IMR-90 (cell line): ENCODE results near the gene SNX27. TPM values are rescaled to one million over a fixed set of nuclear protein-coding genes. Genes with fewer than 3 reads are reported as not detected.
A peak's percentile ranks its signal among the peaks of the same experiment; 100 is the strongest.

Experiments used
- ATAC-seq: fragments of 200-7000 bp; cut with Tn5 transposase; 2 replicates; pipeline ENCODE4 v1.9.1; 2020; ENCODE audit warnings: low read depth, mild to moderate bottlenecking, moderate library complexity
- BruUV-seq: library from RNA; stranded (reverse); fragments of 400-500 nt; replicated peaks from 2 replicates; lab custom pipeline; 2021; lab: Mats Ljungman, UMichigan
- CTCF ChIA-PET: fragments of 300-600 bp; formaldehyde crosslinking; extraction: SDS; loops from one replicate; lab custom pipeline; 2021; ENCODE audit warnings: antibody characterized with exemption; lab: Yijun Ruan, JAX
- POLR2A ChIA-PET: fragments of 300-600 bp; sonication (Branson Sonifier 250); formaldehyde crosslinking; loops from one replicate; lab custom pipeline; 2022; ENCODE audit warnings: antibody characterized with exemption; ENCODE audit not compliant: unreplicated experiment; lab: Charles Lee
- DNase-seq: peaks from one replicate; pipeline ENCODE4 v3.0.0; 2013
- H2AFZ ChIP-seq: replicated peaks from 2 replicates; pipeline ENCODE3; 2013; ENCODE audit warnings: low read length, mild to moderate bottlenecking; ENCODE audit not compliant: poor library complexity
- H2AK5ac ChIP-seq: 2 replicates; pipeline ENCODE4 v1.6.1; 2013; ENCODE audit warnings: low read depth, low read length, inconsistent platforms
- H2AK9ac ChIP-seq: replicated peaks from 2 replicates; pipeline ENCODE3; 2013; ENCODE audit warnings: mild to moderate bottlenecking, low read depth, low read length, moderate library complexity; ENCODE audit not compliant: poor library complexity
- H2BK120ac ChIP-seq: 2 replicates; pipeline ENCODE4 v1.6.1; 2013; ENCODE audit warnings: low read depth, low read length, inconsistent platforms
- H2BK15ac ChIP-seq: 3 replicates; pipeline ENCODE4 v1.6.1; 2013; ENCODE audit warnings: low read depth, low read length, inconsistent platforms
- H2BK20ac ChIP-seq: 2 replicates; pipeline ENCODE4 v1.6.1; 2013; ENCODE audit warnings: low read depth, mild to moderate bottlenecking, inconsistent platforms, low read length, moderate library complexity
- H2BK5ac ChIP-seq: 2 replicates; pipeline ENCODE4 v1.6.1; 2013; ENCODE audit warnings: mild to moderate bottlenecking, low read depth, low read length, inconsistent platforms; ENCODE audit not compliant: poor library complexity, severe bottlenecking
- H3K14ac ChIP-seq: replicated peaks from 2 replicates; pipeline ENCODE4 v1.6.1; 2013; ENCODE audit warnings: low read depth, low read length, inconsistent platforms
- H3K18ac ChIP-seq: 2 replicates; pipeline ENCODE4 v1.6.1; 2013; ENCODE audit warnings: low read depth, low read length, control low read depth
- H3K23ac ChIP-seq: 2 replicates; pipeline ENCODE4 v1.6.1; 2013; ENCODE audit warnings: low read depth, low read length, inconsistent platforms
- H3K27ac ChIP-seq: 2 replicates; pipeline ENCODE4 v1.5.1; 2013; ENCODE audit warnings: mild to moderate bottlenecking, control low read depth, low read length; ENCODE audit not compliant: insufficient read depth
- H3K27me3 ChIP-seq: 2 replicates; pipeline ENCODE4 v1.6.1; 2013; ENCODE audit warnings: low read length; ENCODE audit not compliant: control insufficient read depth, insufficient read depth
- H3K36me3 ChIP-seq: 2 replicates; pipeline ENCODE4 v1.6.1; 2013; ENCODE audit warnings: low read length, mixed read lengths; ENCODE audit not compliant: control insufficient read depth, insufficient read depth
- H3K4ac ChIP-seq: 2 replicates; pipeline ENCODE4 v1.6.1; 2013; ENCODE audit warnings: low read depth, low read length, inconsistent platforms
- H3K4me1 ChIP-seq: 2 replicates; pipeline ENCODE4 v1.6.1; 2013; ENCODE audit warnings: low read length, mixed read lengths; ENCODE audit not compliant: control insufficient read depth, insufficient read depth
- H3K4me2 ChIP-seq: 2 replicates; pipeline ENCODE4 v1.6.1; 2013; ENCODE audit warnings: low read depth, mild to moderate bottlenecking, control low read depth, low read length, moderate library complexity
- H3K4me3 ChIP-seq: 2 replicates; pipeline ENCODE4 v1.5.1; 2013; ENCODE audit warnings: low read depth, mild to moderate bottlenecking, control low read depth, low read length, moderate library complexity; ENCODE audit not compliant: insufficient read depth
- H3K56ac ChIP-seq: 2 replicates; pipeline ENCODE4 v1.6.1; 2013; ENCODE audit warnings: low read length, inconsistent platforms; ENCODE audit not compliant: insufficient read depth; ENCODE audit errors: extremely low read depth
- H3K79me1 ChIP-seq, 2 experiments: 2 replicates each; pipeline ENCODE4 v1.6.1; 2013; ENCODE audit warnings: low read length in 2 of 2, inconsistent platforms in 1 of 2, low read depth in 1 of 2
- H3K9ac ChIP-seq: 2 replicates; pipeline ENCODE4 v1.6.1; 2013; ENCODE audit warnings: low read depth, low read length, control low read depth
- H3K9me1 ChIP-seq: 2 replicates; pipeline ENCODE4 v1.6.1; 2013; ENCODE audit warnings: low read length, inconsistent platforms; ENCODE audit not compliant: insufficient read depth
- H3K9me3 ChIP-seq: 2 replicates; pipeline ENCODE4 v1.6.1; 2013; ENCODE audit warnings: low read length; ENCODE audit not compliant: control insufficient read depth, insufficient read depth
- H4K20me1 ChIP-seq: 2 replicates; pipeline ENCODE4 v1.6.1; 2013; ENCODE audit warnings: low read length, inconsistent platforms; ENCODE audit not compliant: insufficient read depth
- H4K5ac ChIP-seq: 2 replicates; pipeline ENCODE4 v1.6.1; 2013; ENCODE audit warnings: mild to moderate bottlenecking, low read depth, low read length, control low read depth
- H4K8ac ChIP-seq, 2 experiments: 2 replicates each; pipeline ENCODE4 v1.6.1; 2013; ENCODE audit warnings: low read depth in 2 of 2, low read length in 2 of 2, control low read depth in 1 of 2, inconsistent platforms in 1 of 2
- H4K91ac ChIP-seq: 2 replicates; pipeline ENCODE4 v1.6.1; 2013; ENCODE audit warnings: low read depth, low read length, inconsistent platforms; ENCODE audit not compliant: insufficient read depth
- CEBPB ChIP-seq: IDR thresholded peaks from 2 replicates; pipeline ENCODE4 v1.6.1; 2012; ENCODE audit warnings: low read depth, low read length, improper control_type of control experiment
- FOS ChIP-seq: fragments of 150-350 bp; IDR thresholded peaks from 2 replicates; pipeline ENCODE4 v1.6.1; 2016; ENCODE audit warnings: low read depth, low read length
- SMC3 ChIP-seq: fragments of 150-350 bp; IDR thresholded peaks from 2 replicates; pipeline ENCODE4 v1.6.1; 2016; ENCODE audit warnings: low read depth, mild to moderate bottlenecking, antibody characterized with exemption, low read length, moderate library complexity
- WGBS, 2 experiments: methylation state at CpG; one replicate each; pipeline versions ENCODE4 v1.1.5 to v1.1.7; 2013; ENCODE audit warnings: missing lambda C conversion rate in 2 of 2; ENCODE audit not compliant: insufficient read length in 1 of 2; ENCODE audit errors: extremely low coverage in 2 of 2; 5-methylcytosine and 5-hydroxymethylcytosine counted together
- dilution Hi-C: fragments of 300-500 bp; cut with HindIII; formaldehyde crosslinking; loops from one replicate; pipeline ENCODE4 v1.14.3; 2018; ENCODE audit warnings: low sequenced_read_pairs; ENCODE audit not compliant: unreplicated experiment
- in situ Hi-C: fragments of 300-500 bp; cut with MboI; formaldehyde crosslinking; loops from 3 replicates; pipeline ENCODE4 v1.14.3; 2019; ENCODE audit warnings: low sequenced_read_pairs, inconsistent platforms, mixed read lengths
- intact Hi-C: fragments of 100-400 bp; cut with micrococcal nuclease; formaldehyde crosslinking; loops from 2 replicates; pipeline ENCODE4 v1.10.0; 2022
- polyA plus RNA-seq, 3 experiments: library from polyadenylated mRNA; depleted of rRNA; stranded (reverse); fragments of >200 nt; gene quantifications; 2 replicates each; pipeline ENCODE4 v1.2.3, GENCODE V29; 2012; ENCODE audit warnings: low replicate concordance in 1 of 3
- total RNA-seq: library from RNA; depleted of rRNA; stranded (reverse); fragments of >200 nt; gene quantifications from 2 replicates; pipeline ENCODE4 v1.2.3, GENCODE V29; 2012

SNX27 gene
- total and polyA plus RNA-seq, 2 of the 4 experiments (the other 2 are of a cell fraction): 12.3 to 25.6 TPM

DNA sequence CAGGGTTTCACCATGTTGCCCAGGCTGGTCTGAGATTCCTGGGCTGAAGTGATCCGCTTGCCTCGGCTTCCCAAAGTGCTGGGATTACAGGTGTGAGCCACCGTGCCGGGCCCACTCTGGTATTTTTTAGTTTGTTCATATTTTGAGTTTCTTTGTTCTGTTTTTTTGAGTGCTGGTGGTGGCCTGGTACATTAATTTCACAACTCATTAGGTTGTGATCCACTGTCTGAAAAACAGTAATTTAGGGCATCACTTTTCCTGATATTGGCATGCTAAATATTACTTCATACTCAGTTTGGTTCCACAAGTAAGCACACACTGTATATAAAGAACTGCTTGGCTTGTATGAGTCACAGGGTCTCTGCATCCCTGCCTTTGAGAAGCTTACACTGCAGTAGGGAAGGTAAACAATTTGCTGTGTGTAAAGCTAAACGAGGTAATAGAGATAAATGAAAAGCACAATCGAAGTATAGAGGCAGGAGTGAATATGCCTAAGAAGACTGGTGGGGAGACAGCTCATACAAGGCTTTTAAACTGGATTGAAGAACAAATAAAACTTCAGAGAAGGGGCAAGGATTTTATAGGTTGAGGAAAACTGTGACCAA, 7.7 kb downstream of the SNX27 start:
- Histone ChIP-seq H2AFZ (no peak overlapping the region), H2BK120ac (no peak overlapping the region), H2BK15ac (no peak overlapping the region), H3K79me1 (peaks cover 16 to 77% of the 10 kb centered on the region in 2 experiments; a peak in 3 of 4 replicates), H3K27ac (peak overlapping the region; percentile 7; the same call in 1 of the 2 replicates), H2AK5ac (no peak overlapping the region), H3K9ac (no peak overlapping the region), H3K4ac (no peak overlapping the region), H3K4me3 (no peak overlapping the region), H3K14ac (no peak overlapping the region), H4K91ac (no peak overlapping the region), H3K9me3 (no peaks in the 10 kb centered on the region), H3K9me1 (0 out of 2 replicates have a peak, but pooled peaks cover 5% of the 10 kb centered on the region), H3K56ac (no peak overlapping the region), H3K23ac (0 out of 2 replicates have a peak overlapping the region, but pooled peaks have one; percentile 30), H3K4me2 (peak overlapping the region; percentile 75; the same call in 1 of the 2 replicates), H3K27me3 (no peaks in the 10 kb centered on the region), H4K20me1 (peaks cover 12% of the 10 kb centered on the region), H4K5ac (no peak overlapping the region), H2BK20ac (no peak overlapping the region), H3K4me1 (peaks cover 12% of the 10 kb centered on the region), H2AK9ac (no peak overlapping the region), H3K18ac (no peak overlapping the region), H2BK5ac (no peak overlapping the region), H4K8ac (no peak overlapping the region), H3K36me3 (no peaks in the 10 kb centered on the region)
- TF ChIP-seq CEBPB (peak; percentile 77), SMC3 (no peak), FOS (peak; percentile 74; the same call in 1 of the 2 replicates)
- dilution Hi-C loops (no loop called here), intact Hi-C loops (loop anchor here (5.0 kb wide), 1 partner anchor 43 kb away; no protein-coding TSS in a partner anchor), in situ Hi-C loops (no loop called here)
- peak; percentile 88 for DNase-seq
- BruUV-seq: no TSS peak
- WGBS, 2 experiments: 27% methylated on average over 3 of the region's 6 CpGs; no CpG with 5 or more reads in 1 of the 2 experiments
- peak; percentile 95 for ATAC-seq
- POLR2A ChIA-PET: no interaction called here
- CTCF ChIA-PET: interaction anchor here (0.6 to 1.5 kb wide), 4 partner anchors 10 to 42 kb away, joined by 3 to 4 read pairs (median 3); no protein-coding TSS in a partner anchor
